ENCODE measurements around the gene RAPGEF3. TPM values are rescaled to one million over a fixed set of nuclear protein-coding genes. Genes with fewer than 3 reads are reported as not detected.

The RAPGEF3 gene
- total RNA-seq, 1 experiment from 2014 or later = 1.1 TPM

GRCh38 chr12:47769234-47770085, 10.8 kb upstream of the RAPGEF3 start:
- in situ Hi-C loops (cut with HindIII; ENCODE audit: low pct_unique_long_range_greater_than_20kb, low sequenced_read_pairs) = no loop called here
- DNase-seq (ENCODE audit: low read depth, low spot score) = no peak

- in situ Hi-C loops (cut with HindIII; ENCODE audit: low pct_unique_long_range_greater_than_20kb, low sequenced_read_pairs) = no loop called here
- DNase-seq (ENCODE audit: low read depth, low spot score) = no peak
These were observed 9.7 kb upstream of the RAPGEF3 start for GRCh38 chr12:47768323-47768811.

- peak; percentile 70 for DNase-seq (ENCODE audit: low read depth, low spot score)
- in situ Hi-C loops (cut with HindIII; ENCODE audit: low pct_unique_long_range_greater_than_20kb, low sequenced_read_pairs) = no loop called here
These were observed 8.6 kb upstream of the RAPGEF3 start for GRCh38 chr12:47767216-47767724.

- in situ Hi-C loops (cut with HindIII; ENCODE audit: low pct_unique_long_range_greater_than_20kb, low sequenced_read_pairs) = no loop called here
- no peak for DNase-seq (ENCODE audit: low read depth, low spot score)
These were observed 8.0 kb upstream of the RAPGEF3 start for GRCh38 chr12:47766502-47767215.

GRCh38 chr12:47763481-47764346, 5.0 kb upstream of the RAPGEF3 start:
- in situ Hi-C loops (cut with HindIII; ENCODE audit: low pct_unique_long_range_greater_than_20kb, low sequenced_read_pairs) = no loop called here
- no peak for DNase-seq (ENCODE audit: low read depth, low spot score)

GRCh38 chr12:47762850-47763465, 4.3 kb upstream of the RAPGEF3 start:
- DNase-seq (ENCODE audit: low read depth, low spot score) = no peak
- in situ Hi-C loops (cut with HindIII; ENCODE audit: low pct_unique_long_range_greater_than_20kb, low sequenced_read_pairs) = no loop called here

- no peak for DNase-seq (ENCODE audit: low read depth, low spot score)
- in situ Hi-C loops (cut with HindIII; ENCODE audit: low pct_unique_long_range_greater_than_20kb, low sequenced_read_pairs) = no loop called here
These were observed 171 bp downstream of the RAPGEF3 start for GRCh38 chr12:47758584-47758833.

GRCh38 chr12:47757840-47758583, 668 bp downstream of the RAPGEF3 start:
- no peak for DNase-seq (ENCODE audit: low read depth, low spot score)
- in situ Hi-C loops (cut with HindIII; ENCODE audit: low pct_unique_long_range_greater_than_20kb, low sequenced_read_pairs) = no loop called here

- in situ Hi-C loops (cut with HindIII; ENCODE audit: low pct_unique_long_range_greater_than_20kb, low sequenced_read_pairs) = no loop called here
- no peak for DNase-seq (ENCODE audit: low read depth, low spot score)
These were observed 1.3 kb downstream of the RAPGEF3 start for GRCh38 chr12:47757364-47757839.

- DNase-seq (ENCODE audit: low read depth, low spot score) = no peak
- in situ Hi-C loops (cut with HindIII; ENCODE audit: low pct_unique_long_range_greater_than_20kb, low sequenced_read_pairs) = no loop called here
These were observed 2.8 kb downstream of the RAPGEF3 start for GRCh38 chr12:47755655-47756562.

GRCh38 chr12:47754881-47755280, 3.8 kb downstream of the RAPGEF3 start:
- in situ Hi-C loops (cut with HindIII; ENCODE audit: low pct_unique_long_range_greater_than_20kb, low sequenced_read_pairs) = no loop called here
- DNase-seq (ENCODE audit: low read depth, low spot score) = no peak

- DNase-seq (ENCODE audit: low read depth, low spot score) = no peak
- in situ Hi-C loops (cut with HindIII; ENCODE audit: low pct_unique_long_range_greater_than_20kb, low sequenced_read_pairs) = no loop called here
These were observed 4.6 kb downstream of the RAPGEF3 start for GRCh38 chr12:47754126-47754525.

GRCh38 chr12:47753021-47754001, 5.4 kb downstream of the RAPGEF3 start:
- in situ Hi-C loops (cut with HindIII; ENCODE audit: low pct_unique_long_range_greater_than_20kb, low sequenced_read_pairs) = no loop called here
- peak; percentile 68 for DNase-seq (ENCODE audit: low read depth, low spot score)

- in situ Hi-C loops (cut with HindIII; ENCODE audit: low pct_unique_long_range_greater_than_20kb, low sequenced_read_pairs) = no loop called here
- DNase-seq (ENCODE audit: low read depth, low spot score) = no peak
These were observed 6.1 kb downstream of the RAPGEF3 start for GRCh38 chr12:47752552-47752951.

- DNase-seq (ENCODE audit: low read depth, low spot score) = no peak
These were observed 6.6 kb downstream of the RAPGEF3 start for GRCh38 chr12:47752121-47752520.

More at GRCh38 chr12:47752121-47752520, 6.6 kb downstream of the RAPGEF3 start:
- in situ Hi-C loops (cut with HindIII; ENCODE audit: low pct_unique_long_range_greater_than_20kb, low sequenced_read_pairs) = no loop called here

Data from SK-MEL-5 (cell line).